ENCODE data around the gene LGALS7.
"Not testable (repeated sequence)": the region's sequence is repeated elsewhere in the genome, so short reads cannot be mapped to it uniquely, and the experiment has no call there.

The LGALS7 gene

DNA sequence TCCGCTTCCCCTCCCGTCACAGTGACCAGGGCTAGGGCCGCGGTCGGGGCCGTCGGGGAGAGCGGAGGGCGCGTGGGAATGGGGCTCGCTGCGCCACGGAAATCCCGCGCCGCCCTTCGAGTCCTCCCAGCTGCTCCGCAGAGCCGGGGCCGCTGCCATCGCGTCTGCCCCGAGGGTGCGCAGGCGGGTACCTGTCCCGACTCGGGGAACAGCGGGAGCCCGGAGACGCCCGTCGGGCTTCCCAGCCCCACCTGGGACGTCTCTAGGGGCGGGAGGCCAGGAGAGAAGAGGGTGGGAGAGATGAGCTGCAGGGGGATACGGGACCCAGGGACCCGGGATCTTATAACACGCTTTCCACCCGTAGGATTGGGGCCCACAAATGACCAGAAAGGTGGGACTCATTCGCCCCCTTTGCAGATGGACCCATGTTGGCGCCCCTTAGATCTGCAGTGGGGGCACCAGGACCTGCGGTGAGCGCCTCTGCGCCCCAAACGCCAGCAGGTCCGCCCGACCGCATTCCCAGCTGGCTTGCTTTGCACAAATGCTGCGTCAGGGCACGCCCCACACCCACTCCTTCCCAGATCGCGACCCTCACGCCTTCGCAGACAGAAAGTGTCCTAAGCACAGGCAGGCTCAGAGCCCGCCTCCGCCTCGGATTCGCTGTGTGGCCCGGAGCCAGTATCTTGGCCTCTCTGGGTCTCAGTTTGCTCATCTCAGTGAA is 2.9 kb downstream of the LGALS7 start:
- not testable (repeated sequence) for DNase-seq

DNA sequence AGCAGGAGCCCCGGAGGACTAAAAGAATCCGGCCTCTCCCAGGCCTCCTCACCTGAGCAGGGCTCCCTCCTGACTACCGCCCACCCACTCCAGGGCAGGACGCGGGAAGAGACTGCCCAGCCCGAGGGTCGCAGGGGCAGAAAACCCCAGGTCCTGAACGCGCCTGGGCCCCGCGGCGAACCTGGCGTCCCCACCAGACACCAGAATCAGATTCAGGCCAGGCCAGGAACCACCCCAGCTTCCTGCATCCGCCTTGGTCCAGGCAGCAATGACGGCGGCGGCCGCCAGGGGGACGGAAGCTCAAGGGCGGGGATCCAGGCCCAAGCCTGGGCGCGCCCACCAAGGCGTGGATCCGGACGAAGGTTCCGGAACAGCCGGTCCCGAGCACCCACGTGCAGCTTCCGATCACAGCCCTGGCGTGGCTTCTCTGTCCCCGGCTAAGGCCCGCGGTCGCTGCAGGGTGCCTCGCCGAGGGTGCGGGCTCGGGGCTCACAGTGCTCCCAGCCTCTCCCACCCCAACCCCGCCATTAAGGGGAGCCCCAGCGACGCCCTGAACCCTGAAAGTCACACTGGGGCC is 3.6 kb downstream of the LGALS7 start:
- peak; percentile 83 to 91 (median 87) for DNase-seq

DNA sequence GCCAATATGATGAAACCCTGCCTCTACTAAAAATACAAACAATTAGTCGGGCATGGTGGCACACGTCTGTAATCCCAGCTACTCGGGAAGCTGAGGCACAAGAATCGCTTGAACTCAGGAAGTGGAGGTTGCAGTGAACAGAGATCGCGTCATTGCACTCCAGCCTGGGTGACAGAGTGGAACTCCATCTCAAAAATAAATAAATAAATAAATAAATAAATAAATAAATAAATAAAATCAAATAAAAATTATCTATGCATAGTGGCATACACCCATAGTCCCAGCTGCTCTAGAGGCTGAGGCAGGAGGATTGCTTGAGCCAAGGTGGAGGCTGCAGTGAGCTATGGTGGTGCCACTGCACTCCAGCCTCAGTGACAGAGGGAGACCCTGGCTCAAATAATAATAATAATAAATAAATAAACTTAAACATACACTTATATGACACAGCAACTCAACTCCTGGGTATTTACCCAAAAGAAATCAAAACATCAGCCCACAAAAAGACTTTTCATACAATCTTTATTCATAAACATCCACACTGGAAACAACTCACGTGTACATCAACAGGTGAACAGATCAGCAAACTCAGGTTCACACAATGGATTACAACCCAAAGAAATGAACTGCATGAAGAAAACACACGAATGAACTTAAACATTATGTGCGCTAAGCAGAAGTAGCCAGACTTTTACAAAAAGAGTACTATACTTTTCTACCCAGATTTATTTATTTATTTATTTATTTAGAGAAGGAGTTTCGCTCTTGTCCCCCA is 6.9 kb downstream of the LGALS7 start:
- DNase-seq: no peak

DNA sequence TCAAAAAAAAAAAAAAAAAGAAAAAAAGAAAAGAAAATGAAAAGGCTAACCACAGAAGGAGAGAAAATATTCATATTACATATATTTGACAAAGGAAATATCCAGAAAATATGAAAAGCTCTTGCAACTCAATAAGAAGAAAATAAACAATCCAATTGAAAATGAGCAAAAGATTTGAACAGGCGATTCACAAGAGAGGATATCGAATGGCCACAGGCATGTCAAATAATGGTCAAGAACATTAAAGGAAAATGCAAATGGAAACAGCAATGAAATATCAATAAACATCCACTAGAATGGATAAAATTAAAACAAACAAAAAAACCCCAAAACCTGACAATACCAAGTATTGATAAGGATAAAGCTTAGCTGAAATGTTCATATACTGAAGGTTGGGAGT is 8.1 kb downstream of the LGALS7 start:
- DNase-seq: no peak

DNA sequence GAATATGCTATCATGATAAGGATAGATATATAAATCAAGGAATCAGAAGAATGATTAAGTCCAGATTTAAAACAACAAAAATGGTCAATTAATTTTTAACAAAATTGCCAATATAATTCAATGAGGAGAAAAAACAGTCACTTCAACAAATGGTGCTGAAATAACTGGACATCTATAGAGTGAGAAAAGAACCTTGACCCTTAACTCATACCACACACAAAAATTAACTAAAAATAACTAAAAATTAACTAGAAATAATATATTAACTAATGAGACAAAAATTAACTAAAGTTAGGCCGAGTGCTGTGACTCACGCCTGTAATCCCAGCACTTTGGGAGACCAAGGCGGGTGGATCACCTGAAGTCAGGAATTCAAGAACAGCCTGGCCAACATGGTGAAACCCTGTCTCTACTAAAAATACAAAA is 9.5 kb downstream of the LGALS7 start:
- DNase-seq: no peak

DNA sequence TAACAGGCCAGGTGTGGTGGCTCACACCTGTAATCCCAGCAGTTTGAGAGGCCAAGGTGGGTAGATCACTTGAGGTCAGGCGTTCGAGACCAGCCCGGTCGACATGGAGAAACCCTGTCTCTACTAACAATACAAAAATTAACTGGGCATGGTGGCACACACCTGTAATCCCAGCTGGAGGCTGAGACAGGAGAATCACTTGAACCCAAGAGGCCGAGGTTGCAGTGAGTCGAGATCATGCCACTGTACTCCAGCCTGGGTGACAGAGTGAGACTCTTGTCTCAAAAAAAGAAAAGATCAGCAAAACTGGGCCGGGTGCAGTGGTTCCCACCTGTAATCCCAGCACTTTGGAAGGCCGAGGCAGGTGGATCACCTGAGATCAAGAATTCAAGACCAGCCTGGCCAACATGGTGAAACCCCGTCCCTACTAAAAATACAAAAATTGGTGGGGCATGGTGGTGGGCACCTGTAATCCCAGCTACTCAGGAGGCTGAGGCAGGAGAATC is 11.4 kb downstream of the LGALS7 start:
- DNase-seq: not testable (repeated sequence)

DNA sequence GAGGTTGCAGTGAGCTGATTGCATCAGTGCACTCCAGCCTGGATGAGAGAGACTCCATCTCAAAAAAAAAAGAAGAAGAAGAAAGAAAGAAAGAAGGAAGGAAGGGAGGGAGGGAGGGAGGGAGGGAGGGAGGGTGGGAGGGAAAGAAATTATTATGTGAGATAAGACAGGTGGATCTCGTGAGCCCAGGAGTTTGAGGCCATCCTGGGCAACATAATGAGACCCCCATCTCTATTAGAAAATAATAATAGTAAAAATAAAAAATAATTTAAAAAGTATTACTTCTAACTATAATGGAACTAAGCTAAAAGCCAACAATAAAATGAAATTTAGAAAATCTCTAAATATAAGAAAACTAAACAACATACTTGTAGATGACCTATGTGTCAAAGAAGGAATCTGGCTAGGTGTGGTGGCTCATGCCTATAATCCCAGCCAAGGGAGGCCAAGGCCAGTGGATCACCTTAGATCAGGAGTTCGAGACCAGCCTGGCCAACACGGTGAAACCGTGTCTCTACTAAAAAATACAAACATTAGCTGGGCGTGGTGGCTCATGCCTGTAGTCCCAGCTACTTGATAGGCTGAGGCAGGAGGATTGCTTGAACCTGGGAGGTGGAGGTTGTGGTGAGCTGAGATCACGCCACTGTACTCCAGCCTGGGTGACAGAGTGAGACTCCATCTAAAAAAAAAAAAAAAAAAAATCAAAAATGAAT is 12.4 kb downstream of the LGALS7 start:
- not testable (repeated sequence) for DNase-seq

DNA sequence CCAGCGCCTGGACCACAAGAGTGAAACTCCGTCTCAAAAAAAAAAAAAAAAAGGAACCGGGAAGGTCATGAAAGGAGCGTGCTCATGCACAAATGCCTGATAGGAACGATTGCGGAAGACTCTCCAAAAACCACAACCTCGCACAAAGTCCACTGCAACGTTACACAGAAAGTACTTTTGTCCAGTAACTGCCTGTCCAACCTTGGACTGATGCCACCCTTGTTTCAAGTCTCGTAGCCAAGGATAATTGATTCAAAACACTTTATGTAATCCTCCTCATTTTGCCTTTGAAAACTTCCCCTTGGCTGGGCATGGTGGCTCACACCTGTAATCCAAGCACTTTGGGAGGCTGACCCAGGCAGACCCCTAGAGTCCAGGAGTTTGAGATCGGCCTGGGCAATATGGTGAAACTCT is 13.7 kb downstream of the LGALS7 start:
- DNase-seq: no peak

DNA sequence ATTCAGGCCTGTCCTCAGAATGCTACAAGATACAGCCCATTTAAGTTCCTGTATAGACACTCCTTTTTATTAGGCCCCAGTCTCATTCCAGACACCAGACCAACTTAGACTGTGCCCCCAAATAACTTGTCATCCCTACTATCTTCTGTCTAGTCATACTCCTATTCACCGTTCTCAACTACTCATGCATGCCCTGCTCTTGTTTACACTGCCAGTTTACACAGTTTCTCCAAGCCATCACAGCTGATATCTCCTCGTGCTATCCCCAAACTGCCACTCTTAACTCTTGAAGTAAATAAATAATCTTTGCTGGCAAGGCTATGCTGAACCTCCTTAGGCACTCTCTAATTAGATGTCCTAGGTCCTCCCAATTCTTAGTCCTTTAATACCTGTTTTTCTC is 19.1 kb downstream of the LGALS7 start:
- not testable (repeated sequence) for DNase-seq

DNA sequence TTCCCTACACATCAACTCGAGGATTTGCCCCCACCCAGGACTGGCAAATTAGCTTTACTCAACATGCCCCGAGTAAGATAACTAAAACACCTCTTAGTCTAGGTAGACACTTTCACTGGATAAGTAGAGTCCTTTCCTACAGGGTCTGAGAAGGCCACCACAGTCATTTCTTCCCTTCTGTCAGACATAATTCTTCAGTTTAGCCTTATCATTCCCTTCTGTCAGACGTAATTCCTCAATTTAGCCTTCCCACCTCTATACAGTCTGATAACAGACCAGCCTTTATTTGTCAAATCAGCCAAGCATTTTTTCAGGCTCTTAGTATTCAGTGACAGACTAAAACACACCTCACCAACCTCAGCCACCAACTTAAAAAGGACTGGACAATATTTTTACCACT is 19.5 kb downstream of the LGALS7 start:
- not testable (repeated sequence) for DNase-seq

DNA sequence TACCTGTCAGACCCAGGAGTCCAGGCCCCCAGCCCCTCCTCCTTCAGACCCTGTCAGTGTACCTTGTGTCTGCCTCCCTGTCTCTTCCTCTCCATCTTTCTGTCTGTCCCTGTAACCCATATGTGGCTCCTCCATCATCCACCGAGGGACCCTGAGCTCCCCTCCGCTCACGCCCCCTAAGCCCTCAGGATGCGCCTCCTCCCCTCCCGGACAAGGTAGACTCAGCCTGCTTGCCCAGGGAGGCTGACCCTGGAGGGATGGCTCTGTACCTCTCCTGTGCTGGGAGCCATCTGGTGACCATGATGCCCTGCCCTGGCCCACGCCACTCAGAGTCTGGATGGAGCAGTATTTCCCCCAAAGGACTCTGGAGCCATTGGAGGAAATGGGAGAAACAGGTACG is 28.0 kb downstream of the LGALS7 start:
- no peak for DNase-seq

DNA sequence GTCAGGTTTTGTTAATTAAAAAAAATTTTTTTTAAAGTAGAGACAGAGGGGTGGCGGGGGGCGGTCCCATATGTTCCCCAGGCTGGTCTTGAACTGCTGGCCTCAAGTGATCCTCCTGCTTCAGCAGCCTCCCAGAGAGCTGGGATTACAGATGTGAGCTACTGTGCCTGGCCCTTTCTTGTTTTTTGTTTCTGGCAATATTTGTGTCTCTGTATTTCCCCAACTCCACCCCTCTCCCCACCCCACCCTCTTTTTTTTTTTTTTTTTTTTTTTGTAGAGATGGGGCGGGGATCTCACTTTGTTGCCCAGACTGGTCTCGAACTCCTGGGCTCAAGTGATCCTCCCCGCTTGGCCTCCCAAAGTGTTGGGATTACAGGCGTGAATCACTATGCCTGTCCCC is 28.4 kb downstream of the LGALS7 start:
- DNase-seq: no peak

DNA sequence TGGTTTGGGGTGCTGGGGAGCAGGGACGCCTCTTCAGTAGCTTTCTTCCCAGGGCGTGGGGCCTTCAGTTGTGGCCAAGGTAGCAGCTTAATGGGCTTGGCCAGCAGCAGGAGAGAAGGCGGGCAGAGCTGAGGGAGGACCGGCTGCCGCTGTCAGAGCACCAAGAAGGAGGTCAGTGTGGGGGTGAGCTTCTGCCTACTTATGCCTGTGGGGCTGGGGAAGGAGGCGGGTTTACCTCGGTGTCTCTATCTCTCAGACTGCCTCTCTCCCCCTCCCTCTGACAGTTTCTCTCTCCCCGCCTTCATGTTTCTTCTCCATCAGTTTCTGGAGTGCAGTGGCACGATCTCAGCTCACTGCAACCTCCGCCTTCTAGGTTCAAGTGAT is 29.0 kb downstream of the LGALS7 start, which contains the start of gene CAPN12:
TSS of gene CAPN12 (minus strand) at position 177 of the 384 bp plus-strand sequence. CDS start 309 bp downstream, outside the sequence.
- DNase-seq: no peak

DNA sequence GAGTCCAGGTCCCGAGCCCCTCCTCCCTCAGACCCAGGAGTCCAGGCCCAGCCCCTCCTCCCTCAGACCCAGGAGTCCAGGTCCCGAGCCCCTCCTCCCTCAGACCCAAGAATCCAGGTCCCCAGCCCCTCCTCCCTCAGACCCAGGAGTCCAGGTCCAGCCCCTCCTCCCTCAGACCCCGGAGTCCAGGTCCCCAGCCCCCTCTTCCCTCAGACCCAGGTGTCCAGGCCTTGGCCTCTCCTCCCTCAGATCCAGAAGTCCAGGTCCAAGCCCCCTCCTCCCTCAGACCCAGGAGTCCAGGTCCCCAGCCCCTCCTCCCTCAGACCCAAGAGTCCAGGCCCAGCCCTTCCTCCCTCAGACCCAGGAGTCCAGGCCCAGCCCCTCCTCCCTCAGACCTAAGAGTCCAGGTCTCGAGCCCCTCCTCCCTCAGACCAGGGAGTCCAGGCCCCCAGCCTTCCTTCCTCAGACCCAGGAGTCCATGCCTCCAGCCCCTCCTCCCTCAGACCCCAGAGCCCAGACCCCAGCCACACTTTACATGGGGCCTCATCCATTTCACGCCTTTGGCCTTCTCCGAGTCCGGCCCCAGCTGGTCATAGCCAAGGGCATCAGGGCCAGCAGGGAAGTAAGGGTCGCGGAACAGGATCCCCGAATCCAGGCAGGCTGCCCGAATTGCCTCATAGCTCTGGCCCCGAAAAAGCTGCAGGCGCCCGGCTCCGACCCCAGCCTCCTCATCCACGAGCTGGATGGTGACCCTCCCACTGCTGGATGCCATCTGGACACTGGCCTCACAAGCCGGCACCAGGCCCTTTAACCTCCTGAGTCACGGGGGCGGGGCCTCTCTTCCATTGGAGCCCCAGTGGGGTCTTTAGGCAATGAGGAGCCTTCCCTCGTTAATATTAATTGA is 29.7 kb downstream of the LGALS7 start:
- no peak for DNase-seq

DNA sequence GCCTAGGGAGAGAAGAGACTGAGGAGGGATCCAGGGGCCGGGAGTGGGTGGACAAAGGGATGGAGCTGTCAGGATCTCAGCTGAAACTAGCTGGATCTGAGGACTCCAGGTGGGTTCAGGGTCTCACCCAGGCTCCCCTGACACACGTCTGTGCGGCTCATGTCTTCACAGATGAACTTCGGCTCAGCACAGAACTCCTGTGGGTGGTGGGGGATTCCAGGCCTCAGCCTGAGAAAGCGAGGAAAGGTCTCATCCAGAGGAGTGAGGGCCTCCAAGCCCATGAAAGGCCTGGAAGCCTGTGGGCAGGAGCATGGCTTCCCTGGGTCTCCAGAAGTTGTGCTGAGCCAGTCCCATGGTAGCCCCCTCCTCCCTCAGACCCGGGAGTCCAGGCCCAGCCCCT is 30.4 kb downstream of the LGALS7 start:
- DNase-seq: no peak

DNA sequence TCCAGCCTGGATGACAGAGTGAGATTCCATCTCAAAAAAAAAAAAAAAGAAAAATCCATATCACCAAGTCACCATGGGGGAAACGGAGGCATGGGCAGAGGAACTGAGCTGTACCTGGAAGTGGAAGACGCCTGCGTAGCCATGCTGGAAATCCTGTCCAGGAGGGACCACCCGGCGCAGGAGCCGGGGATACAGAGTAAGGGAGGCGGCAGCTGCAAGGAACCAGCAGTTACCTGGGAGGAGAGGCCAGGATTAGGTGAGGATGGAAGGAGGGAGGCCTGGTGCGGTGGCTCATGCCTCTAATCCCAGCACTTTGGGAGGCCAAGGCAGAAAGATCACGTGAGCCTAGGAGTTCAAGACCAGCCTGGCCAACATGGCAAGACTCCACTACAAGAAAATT is 31.0 kb downstream of the LGALS7 start:
- DNase-seq: no peak

DNA sequence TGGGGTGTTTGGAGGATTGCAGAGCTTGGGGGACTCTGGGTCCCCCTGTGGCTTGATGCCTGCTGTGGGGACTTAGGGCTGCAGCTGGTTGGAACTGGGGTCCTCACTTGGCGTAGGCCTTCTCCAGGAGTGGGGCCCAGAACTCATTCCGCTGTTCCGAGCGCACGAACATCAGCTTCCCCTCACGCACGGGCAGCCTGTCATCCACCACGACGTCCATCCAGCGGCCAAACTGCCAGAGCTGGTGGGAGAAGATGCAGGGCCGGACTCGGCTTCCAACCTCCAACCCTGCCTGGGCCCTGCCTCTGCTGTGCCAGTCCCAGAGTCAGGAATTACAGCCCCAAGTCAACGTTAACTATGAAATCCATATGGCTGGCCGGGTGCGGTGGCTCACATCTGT is 31.6 kb downstream of the LGALS7 start:
- no peak for DNase-seq

DNA sequence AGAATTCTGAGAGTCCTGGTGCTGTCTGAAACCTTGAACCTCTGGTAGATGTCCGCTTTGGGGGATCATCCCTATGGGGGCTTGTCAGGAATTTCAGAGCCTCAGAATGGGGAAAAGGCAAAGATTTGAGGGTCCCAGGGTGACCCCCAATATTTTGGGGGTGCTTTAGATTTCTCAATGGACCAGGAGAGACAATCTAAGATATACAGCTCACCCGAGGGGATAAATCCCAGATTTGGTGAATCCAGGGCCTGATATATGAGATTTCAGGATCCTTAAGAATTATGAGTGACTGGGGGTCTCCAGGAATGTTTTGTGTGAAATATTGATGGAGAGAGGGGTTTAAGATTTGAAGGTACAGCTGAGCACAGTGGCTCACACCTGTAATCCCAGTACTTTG is 32.4 kb downstream of the LGALS7 start:
- no peak for DNase-seq

DNA sequence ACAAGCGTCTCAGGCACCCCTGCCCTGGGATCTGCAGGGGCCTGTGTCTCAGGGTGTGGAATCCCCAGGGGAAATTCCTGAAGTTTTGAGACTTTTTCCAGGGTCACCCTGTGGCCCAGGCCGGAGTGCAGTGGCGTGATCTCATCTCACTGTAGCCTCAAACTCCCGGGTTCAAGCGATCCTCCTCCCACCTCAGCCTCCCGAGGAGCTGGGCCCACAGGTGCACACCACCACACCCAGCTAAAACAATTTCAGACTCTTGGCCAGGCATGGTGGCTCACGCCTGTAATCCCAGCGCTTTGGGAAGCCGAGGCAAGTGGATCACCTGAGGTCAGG is 33.1 kb downstream of the LGALS7 start:
- no peak for DNase-seq

DNA sequence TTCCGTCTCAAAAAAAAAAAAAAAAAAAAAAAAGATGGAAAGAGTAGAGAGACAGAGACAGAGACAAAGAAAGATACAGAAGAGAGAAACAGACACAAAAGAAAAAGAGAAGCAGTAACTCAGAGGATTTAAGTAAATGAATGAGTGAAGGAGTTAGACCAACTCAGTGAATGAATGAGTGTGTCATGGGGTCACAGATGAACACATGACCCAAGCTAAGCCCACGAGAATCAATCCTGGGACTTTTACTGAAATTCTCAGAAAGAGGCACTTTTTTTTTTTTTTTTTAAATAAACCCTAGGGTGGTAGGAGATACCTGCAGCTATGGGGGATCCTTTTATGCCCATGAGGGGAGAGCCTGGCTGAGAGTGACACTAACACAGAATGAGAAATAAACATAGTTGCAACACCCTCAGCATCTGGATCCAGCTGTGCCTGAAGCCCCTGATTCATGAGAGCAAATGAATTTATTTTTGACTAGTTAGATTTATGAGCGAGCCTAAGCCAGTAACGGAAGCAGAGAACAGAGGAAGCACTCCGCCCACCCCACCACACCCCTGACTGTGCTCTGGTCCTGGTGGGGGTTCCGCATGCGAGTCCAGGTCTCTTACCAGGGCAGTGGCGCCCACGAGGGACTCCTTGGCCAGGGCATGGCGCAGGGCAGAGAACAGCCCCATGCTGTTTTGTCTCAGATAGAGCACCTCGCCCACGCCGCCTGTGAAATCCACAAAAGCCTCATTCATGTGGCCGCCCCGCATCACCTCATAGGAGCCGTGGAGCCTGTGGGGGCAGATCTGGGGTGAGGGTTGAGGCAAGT is 33.7 kb downstream of the LGALS7 start:
- no peak for DNase-seq

Measured in T-helper 2 cell (primary cell).